ENCODE measurements around the gene FOXA2.
"Not testable (repeated sequence)": the region's sequence is repeated elsewhere in the genome, so short reads cannot be mapped to it uniquely, and the experiment has no call there.

FOXA2 gene

GRCh38 chr20:22567944-22568871 lies 16.2 kb downstream of the FOXA2 start:
- no peak for DNase-seq

- no peak for DNase-seq
These were observed 17.3 kb downstream of the FOXA2 start for GRCh38 chr20:22566876-22567658.

GRCh38 chr20:22563062-22563965 lies 21.1 kb downstream of the FOXA2 start:
- DNase-seq, result no peak

- DNase-seq, result no peak
These were observed 21.8 kb downstream of the FOXA2 start for GRCh38 chr20:22562620-22563019.

- DNase-seq, result no peak
These were observed 22.3 kb downstream of the FOXA2 start for GRCh38 chr20:22561965-22562577.

GRCh38 chr20:22560817-22561216 lies 23.6 kb downstream of the FOXA2 start:
- no peak for DNase-seq

- DNase-seq, result no peak
These were observed 24.6 kb downstream of the FOXA2 start for GRCh38 chr20:22559711-22560318.

GRCh38 chr20:22557403-22558276 lies 26.7 kb downstream of the FOXA2 start:
- no peak for DNase-seq

- no peak for DNase-seq
These were observed 27.8 kb downstream of the FOXA2 start for GRCh38 chr20:22556565-22557056.

- DNase-seq, result no peak
These were observed 28.4 kb downstream of the FOXA2 start for GRCh38 chr20:22555791-22556564.

- no peak for DNase-seq
These were observed 30.0 kb downstream of the FOXA2 start for GRCh38 chr20:22554391-22554790.

- DNase-seq, result not testable (repeated sequence)
These were observed 33.9 kb downstream of the FOXA2 start for GRCh38 chr20:22550514-22550913.

- no peak for DNase-seq
These were observed 36.3 kb downstream of the FOXA2 start for GRCh38 chr20:22548040-22548439.

GRCh38 chr20:22546344-22546743 lies 38.0 kb downstream of the FOXA2 start:
- no peak for DNase-seq

GRCh38 chr20:22545045-22545444 lies 39.3 kb downstream of the FOXA2 start:
- no peak for DNase-seq

GRCh38 chr20:22544462-22544861 lies 39.9 kb downstream of the FOXA2 start:
- no peak for DNase-seq

- DNase-seq, result no peak
These were observed 41.9 kb downstream of the FOXA2 start for GRCh38 chr20:22542427-22542826.

GRCh38 chr20:22540832-22541231 lies 43.5 kb downstream of the FOXA2 start:
- DNase-seq, result no peak

GRCh38 chr20:22536956-22537756 lies 47.2 kb downstream of the FOXA2 start:
- DNase-seq, result no peak

Data from activated CD4-positive, alpha-beta T cell treated with anti-CD3 and anti-CD28 coated beads, Interleukin-2, amount 50 U/mL, for 16 hours (primary cell).